ENCODE data around the gene CDC45. TPM values are rescaled to one million over a fixed set of nuclear protein-coding genes. Genes with fewer than 3 reads are reported as not detected.

The CDC45 gene
- total and polyA plus RNA-seq, 2 of the 13 experiments (the other 11 are each of a cell fraction or from before 2014, with no cell fraction given): 14.4 to 36.3 TPM

GRCh38 chr22:19432133-19432851, 47.4 kb upstream of the CDC45 start, which contains the start of gene MRPL40 (continued):
- TF ChIP-seq HMGXB3 (CRISPR knock-in tag; IDR thresholded peaks at IDR 0.05; ENCODE audit: borderline replicate concordance) (peak; percentile 84; the same call in 1 of the 2 replicates), RBFOX2 (IDR thresholded peaks at IDR 0.05; ENCODE audit: low read depth, low read length) (peak; percentile 98), EED (CRISPR knock-in tag; IDR thresholded peaks at IDR 0.05) (peak; percentile 87), PRPF4 (IDR thresholded peaks at IDR 0.05; ENCODE audit: low read depth, low read length, poor library complexity, severe bottlenecking) (no peak), HNRNPK (IDR thresholded peaks at IDR 0.05; ENCODE audit: low read depth, low read length, poor library complexity, severe bottlenecking) (peak; percentile 94), E2F1 (CRISPR knock-in tag; IDR thresholded peaks at IDR 0.05) (no peak), EHMT2 (IDR thresholded peaks at IDR 0.05; ENCODE audit: borderline replicate concordance, low read depth, low read length) (no peak), ZNF552 (CRISPR knock-in tag; IDR thresholded peaks at IDR 0.05; ENCODE audit: borderline replicate concordance) (peak; percentile 96), MTF2 (CRISPR knock-in tag; IDR thresholded peaks at IDR 0.05; ENCODE audit: borderline replicate concordance) (peak; percentile 99; the same call in 1 of the 2 replicates), YY1 (IDR thresholded peaks at IDR 0.05; ENCODE audit: insufficient read depth, insufficient replicate concordance, low read depth, low read length) (peak; percentile 94), MAF1 (CRISPR knock-in tag; IDR thresholded peaks at IDR 0.05; ENCODE audit: borderline replicate concordance) (peak; percentile 76; the same call in 1 of the 2 replicates), ZNF781 (CRISPR knock-in tag; IDR thresholded peaks at IDR 0.05; ENCODE audit: borderline replicate concordance, not compliant biosample characterization) (no peak), ZIK1 (CRISPR knock-in tag; IDR thresholded peaks at IDR 0.05; ENCODE audit: borderline replicate concordance, low read depth) (peak; percentile 97), SNRNP70 (IDR thresholded peaks at IDR 0.05; ENCODE audit: low read depth, low read length) (no peak), ZNF343 (CRISPR knock-in tag; IDR thresholded peaks at IDR 0.05) (peak; percentile 90; the same call in 1 of the 2 replicates), NFIC (IDR thresholded peaks at IDR 0.05; ENCODE audit: low read length) (no peak), ELF3 (CRISPR knock-in tag; IDR thresholded peaks at IDR 0.05) (peak; percentile 82; the same call in 1 of the 2 replicates), RBM39 (IDR thresholded peaks at IDR 0.05; ENCODE audit: low read depth, low read length, poor library complexity, severe bottlenecking) (peak; percentile 98), ZNF230 (CRISPR knock-in tag; IDR thresholded peaks at IDR 0.05) (peak; percentile 84), ZNF460 (CRISPR knock-in tag; IDR thresholded peaks at IDR 0.05; ENCODE audit: borderline replicate concordance) (peak; percentile 52; the same call in 1 of the 2 replicates), IRX3 (CRISPR knock-in tag; IDR thresholded peaks at IDR 0.05; ENCODE audit: borderline replicate concordance, low read depth) (peak; percentile 77)
- TF ChIP-seq, protein P1, sequence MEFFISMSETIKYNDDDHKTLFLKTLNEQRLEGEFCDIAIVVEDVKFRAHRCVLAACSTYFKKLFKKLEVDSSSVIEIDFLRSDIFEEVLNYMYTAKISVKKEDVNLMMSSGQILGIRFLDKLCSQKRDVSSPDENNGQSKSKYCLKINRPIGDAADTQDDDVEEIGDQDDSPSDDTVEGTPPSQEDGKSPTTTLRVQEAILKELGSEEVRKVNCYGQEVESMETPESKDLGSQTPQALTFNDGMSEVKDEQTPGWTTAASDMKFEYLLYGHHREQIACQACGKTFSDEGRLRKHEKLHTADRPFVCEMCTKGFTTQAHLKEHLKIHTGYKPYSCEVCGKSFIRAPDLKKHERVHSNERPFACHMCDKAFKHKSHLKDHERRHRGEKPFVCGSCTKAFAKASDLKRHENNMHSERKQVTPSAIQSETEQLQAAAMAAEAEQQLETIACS (CRISPR knock-in tag; IDR thresholded peaks at IDR 0.05): peak; percentile 91

Measured in HepG2 (cell line).